Right lobe of liver (tissue), 6 donors: ENCODE measurements around the gene CSF1. TPM values are rescaled to one million over a fixed set of nuclear protein-coding genes. Genes with fewer than 3 reads are reported as not detected.

Experiments used
- ATAC-seq, 4 donors: fragments of 200-7000 bp; cut with Tn5 transposase; one replicate each; pipeline ENCODE4 v1.9.1; 2020; ENCODE audit warnings: mild to moderate bottlenecking in 4 of 4, moderate library complexity in 4 of 4
- DNase-seq, 3 donors: peaks; one replicate each; pipeline ENCODE4 v3.0.0-alpha.2; 2020
- H3K27ac ChIP-seq, 3 donors: fragments of 200-600 bp; one replicate each; pipeline ENCODE4 v1.8.0; 2022
- H3K27me3 ChIP-seq, 2 donors: fragments of 200-600 bp; one replicate each; pipeline ENCODE4 v1.8.0; 2022
- H3K36me3 ChIP-seq, 4 donors: fragments of 200-600 bp; sonication (generic) in 1 of 4; one replicate each; pipeline versions ENCODE4 v1.5.1 to v1.8.0; 2017 to 2022; ENCODE audit warnings: control low read depth in 1 of 4
- H3K4me1 ChIP-seq, 4 donors: fragments of 200-600 bp; sonication (generic) in 1 of 4; one replicate each; pipeline versions ENCODE4 v1.5.1 to v1.8.0; 2017 to 2022; ENCODE audit warnings: control low read depth in 1 of 4
- H3K4me3 ChIP-seq, 3 donors: fragments of 200-600 bp; one replicate each; pipeline ENCODE4 v1.8.0; 2022
- H3K9me3 ChIP-seq, 4 donors: fragments of 200-600 bp; sonication (generic) in 1 of 4; one replicate each; pipeline versions ENCODE4 v1.5.1 to v1.8.0; 2017 to 2022; ENCODE audit warnings: control low read depth in 1 of 4
- POLR2A ChIP-seq: fragments of 450-650 bp; IDR thresholded peaks from one replicate; pipeline ENCODE4 v1.6.1; 2017; ENCODE audit warnings: antibody characterized with exemption, mild to moderate bottlenecking
- WGBS: methylation state at CpG from one replicate; pipeline ENCODE4 v1.1.6; 2018; ENCODE audit warnings: low coverage, low lambda C conversion rate; ENCODE audit not compliant: insufficient coverage; ENCODE audit errors: missing lambda C conversion rate; 5-methylcytosine and 5-hydroxymethylcytosine counted together
- intact Hi-C, 2 donors: fragments of 100-400 bp; cut with DNase I; formaldehyde crosslinking; loops; one replicate each; pipeline versions ENCODE4 v1.11.2 to v1.14.1; 2022
- total RNA-seq, 6 experiments: library from RNA; depleted of rRNA in 2 of 6; stranded (reverse); fragments of >200 nt in 2 of 6; fragmentation: NEBNext Ultra II Directional in 3 of 6; extraction: Animal tissue kit (Norgen Biotek cat#: 25700) in 3 of 6; gene quantifications; one replicate each; pipeline versions ENCODE4 v1.1.0 to v1.2.4, GENCODE V29; 2016 to 2023
- TF ChIP-seq, protein P1 (sequence below), 4 donors: fragments of 200-600 bp in 3 of 4; fragments of 450-650 bp in 1 of 4; IDR thresholded peaks; one replicate each; pipeline versions ENCODE4 v1.5.1 to v1.8.0; 2016 to 2022; ENCODE audit warnings: antibody characterized with exemption in 4 of 4, mild to moderate bottlenecking in 2 of 4
- donor health status: DM: no; HTN: yes; CAD: no.
- donor health status: DM: no; HTN: no; CAD: no.
- donor health status: DM: no; HTN: no; CAD: no.
- donor health status: DM: no; HTN: yes; CAD: no.
- donor health status: DM: no; HTN: yes; CAD: no.

CSF1 gene
- total RNA-seq, 6 experiments from 2014 or later, result 4.8 to 44.1 (median 22.0) TPM

DNA sequence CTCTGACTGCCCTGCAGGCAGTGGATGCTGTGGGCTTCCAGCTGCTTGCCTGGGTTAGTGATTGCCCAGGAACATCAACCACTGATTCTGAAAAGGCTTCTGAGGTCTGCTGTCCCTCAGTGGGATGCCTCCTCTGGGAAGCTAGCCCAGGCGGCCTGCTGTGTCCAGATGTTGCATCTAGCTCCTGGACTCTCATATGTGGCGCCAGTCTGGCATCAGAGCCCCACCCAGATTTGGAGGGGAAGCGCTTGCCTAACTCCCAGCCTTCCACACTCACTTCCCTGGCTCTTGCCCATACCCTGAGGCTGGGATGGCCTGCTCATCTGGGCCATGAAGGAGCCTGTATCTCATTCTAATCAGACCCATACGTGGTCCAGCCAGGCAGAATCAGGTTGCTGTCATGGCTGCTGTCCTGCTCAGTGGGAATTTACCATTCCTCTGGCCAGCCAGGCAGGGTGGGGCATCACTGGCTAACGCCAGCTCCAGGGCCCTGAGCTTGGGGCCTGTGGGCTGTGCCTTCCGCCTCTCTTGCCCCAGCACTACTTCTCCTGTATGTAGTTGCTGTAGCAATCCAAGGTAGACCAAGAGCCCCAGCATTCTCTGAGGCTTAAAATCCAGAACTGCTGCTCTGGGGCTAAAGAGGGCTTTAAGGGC lies 4.1 kb downstream of the CSF1 start:
- H3K4me3 ChIP-seq, result no peak overlapping the region
- 58% methylated on average over 3 of the region's 6 CpGs for WGBS
- H3K4me1 ChIP-seq, result peaks cover 0 to 30% (median 10%) of the 10 kb centered on the region in 4 donors
- no peaks in the 10 kb centered on the region for H3K27me3 ChIP-seq
- peaks cover 3 to 43% (median 25%) of the 10 kb centered on the region in 4 donors for H3K36me3 ChIP-seq
- no peak for TF ChIP-seq POLR2A
- TF ChIP-seq, protein P1, sequence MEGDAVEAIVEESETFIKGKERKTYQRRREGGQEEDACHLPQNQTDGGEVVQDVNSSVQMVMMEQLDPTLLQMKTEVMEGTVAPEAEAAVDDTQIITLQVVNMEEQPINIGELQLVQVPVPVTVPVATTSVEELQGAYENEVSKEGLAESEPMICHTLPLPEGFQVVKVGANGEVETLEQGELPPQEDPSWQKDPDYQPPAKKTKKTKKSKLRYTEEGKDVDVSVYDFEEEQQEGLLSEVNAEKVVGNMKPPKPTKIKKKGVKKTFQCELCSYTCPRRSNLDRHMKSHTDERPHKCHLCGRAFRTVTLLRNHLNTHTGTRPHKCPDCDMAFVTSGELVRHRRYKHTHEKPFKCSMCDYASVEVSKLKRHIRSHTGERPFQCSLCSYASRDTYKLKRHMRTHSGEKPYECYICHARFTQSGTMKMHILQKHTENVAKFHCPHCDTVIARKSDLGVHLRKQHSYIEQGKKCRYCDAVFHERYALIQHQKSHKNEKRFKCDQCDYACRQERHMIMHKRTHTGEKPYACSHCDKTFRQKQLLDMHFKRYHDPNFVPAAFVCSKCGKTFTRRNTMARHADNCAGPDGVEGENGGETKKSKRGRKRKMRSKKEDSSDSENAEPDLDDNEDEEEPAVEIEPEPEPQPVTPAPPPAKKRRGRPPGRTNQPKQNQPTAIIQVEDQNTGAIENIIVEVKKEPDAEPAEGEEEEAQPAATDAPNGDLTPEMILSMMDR (IDR thresholded peaks at IDR 0.05), result no peak
- H3K9me3 ChIP-seq, result no peaks in the 10 kb centered on the region
- no peak overlapping the region for H3K27ac ChIP-seq
- intact Hi-C loops, result loop anchor here in 1 of 2 donors (10.0 kb wide), 1 partner anchor 60 kb away; no protein-coding TSS in a partner anchor
- ATAC-seq, result no peak
- DNase-seq, result no peak

DNA sequence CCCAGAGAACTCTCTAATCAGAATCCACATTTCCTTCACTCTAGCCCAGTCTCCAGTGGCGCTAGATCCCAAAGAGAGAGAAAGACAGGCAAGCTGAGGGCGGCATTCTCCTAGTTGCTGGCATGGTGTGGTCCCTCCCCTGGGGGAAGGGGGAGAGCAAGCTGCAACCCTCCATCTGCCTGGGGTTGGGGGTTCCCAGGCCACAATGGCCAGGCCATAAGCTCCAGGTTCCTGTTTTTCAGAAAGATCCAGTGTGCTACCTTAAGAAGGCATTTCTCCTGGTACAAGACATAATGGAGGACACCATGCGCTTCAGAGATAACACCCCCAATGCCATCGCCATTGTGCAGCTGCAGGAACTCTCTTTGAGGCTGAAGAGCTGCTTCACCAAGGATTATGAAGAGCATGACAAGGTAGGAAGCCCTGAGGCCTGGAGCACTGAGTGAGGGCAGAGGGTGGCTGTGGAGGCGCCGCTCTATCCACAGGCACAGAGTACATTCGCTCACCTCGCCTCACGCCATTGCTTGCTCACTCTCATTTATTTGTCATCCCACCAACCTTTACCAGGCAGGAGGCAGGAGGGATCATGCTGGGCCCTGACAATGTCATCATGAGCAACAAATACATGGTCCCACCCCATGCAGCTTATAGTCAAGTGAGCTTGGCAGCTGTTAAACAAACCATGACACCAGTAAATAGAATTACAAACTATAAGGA lies 6.6 kb downstream of the CSF1 start:
- Histone ChIP-seq H3K36me3 (peaks cover 3 to 67% (median 36%) of the 10 kb centered on the region in 4 donors), H3K27me3 (no peaks in the 10 kb centered on the region), H3K4me3 (no peak overlapping the region), H3K27ac (peak overlapping the region in 1 of 3 donors; percentile 19), H3K9me3 (no peaks in the 10 kb centered on the region), H3K4me1 (peaks cover 0 to 17% (median 7%) of the 10 kb centered on the region in 4 donors)
- no peak for DNase-seq
- intact Hi-C loops, result loop anchor here in 1 of 2 donors (10.0 kb wide), 1 partner anchor 58 kb away; no protein-coding TSS in a partner anchor
- ATAC-seq, result no peak
- WGBS, result 100% methylated on average over 4 of the region's 9 CpGs
- TF ChIP-seq, protein P1 (IDR thresholded peaks at IDR 0.05), result no peak
- TF ChIP-seq POLR2A, result no peak

DNA sequence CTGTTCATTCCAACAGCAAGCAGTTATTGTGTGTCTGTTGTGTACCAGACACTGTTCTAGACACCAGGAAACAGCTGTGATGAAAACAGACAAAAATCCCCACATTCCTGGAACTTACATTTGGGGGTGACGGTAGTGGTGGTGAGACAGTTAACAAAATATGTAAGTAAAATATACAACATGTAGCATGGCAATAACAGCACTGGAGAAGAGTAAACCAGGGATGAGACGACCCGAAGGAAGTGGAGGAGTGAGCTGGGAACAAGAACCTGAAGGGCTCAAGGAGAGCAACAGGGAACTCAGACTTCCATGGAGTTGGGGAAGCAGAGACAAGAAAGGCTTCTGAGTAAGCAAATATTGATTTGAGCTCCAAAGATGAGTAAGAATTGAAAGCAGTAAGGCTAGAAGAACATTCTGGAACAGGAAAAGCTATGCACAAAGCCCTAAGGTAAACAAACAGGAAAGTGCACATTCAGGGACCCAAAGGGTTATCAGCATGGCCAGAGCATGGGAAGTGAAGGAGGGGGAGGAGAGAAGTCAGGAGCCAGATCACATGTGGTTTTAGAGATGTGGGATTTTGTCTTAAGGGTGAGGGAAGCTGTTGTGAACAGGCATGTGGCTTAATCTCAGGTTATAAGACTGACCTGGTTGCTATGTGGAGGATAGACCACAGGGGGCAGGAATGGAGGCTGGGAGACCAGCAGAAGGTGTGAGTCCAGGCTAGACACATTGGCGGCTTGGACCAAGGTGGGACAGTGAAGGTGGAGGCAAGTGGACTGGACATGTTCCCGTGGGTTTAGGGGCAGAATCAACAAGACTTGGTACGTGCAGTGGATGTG lies 7.3 kb downstream of the CSF1 start:
- ATAC-seq (peak; percentile 35 to 63 (median 54)), DNase-seq (no peak)
- intact Hi-C loops, result loop anchor here in 1 of 2 donors (10.0 kb wide), 1 partner anchor 57 kb away; no protein-coding TSS in a partner anchor
- Histone ChIP-seq H3K4me1 (peaks cover 0 to 9% (median 4%) of the 10 kb centered on the region in 4 donors), H3K4me3 (no peak overlapping the region), H3K9me3 (no peaks in the 10 kb centered on the region), H3K36me3 (peaks cover 6 to 74% (median 40%) of the 10 kb centered on the region in 4 donors), H3K27me3 (no peaks in the 10 kb centered on the region), H3K27ac (peak overlapping the region in 1 of 3 donors; percentile 19)
- TF ChIP-seq, protein P1 (IDR thresholded peaks at IDR 0.05), result no peak
- no peak for TF ChIP-seq POLR2A
- WGBS, result 65% methylated on average over 6 of the region's 6 CpGs

DNA sequence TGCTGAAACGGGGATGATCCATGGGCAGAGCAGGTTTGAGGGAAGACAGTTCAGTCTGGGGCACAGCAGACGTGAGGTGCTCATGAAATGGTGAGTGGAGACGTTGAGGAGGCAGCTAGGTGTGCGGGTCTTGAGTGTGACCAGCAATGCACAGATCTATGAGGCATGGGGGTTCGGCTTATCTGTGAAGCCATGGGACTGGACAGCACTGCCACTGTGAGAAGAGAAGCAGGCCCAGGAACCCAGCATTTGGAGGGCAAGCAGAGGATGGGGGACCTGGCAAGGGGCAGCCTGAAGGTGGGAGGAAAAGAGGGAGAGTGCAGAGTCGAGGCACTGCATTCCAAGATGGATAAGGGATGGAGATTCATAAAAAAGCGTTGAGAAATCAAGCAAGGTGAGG lies 8.0 kb downstream of the CSF1 start:
- Histone ChIP-seq H3K9me3 (no peaks in the 10 kb centered on the region), H3K27me3 (no peaks in the 10 kb centered on the region), H3K4me1 (peaks cover 0 to 2% (median under 1%) of the 10 kb centered on the region in 4 donors), H3K36me3 (peaks cover 7 to 81% (median 44%) of the 10 kb centered on the region in 4 donors), H3K27ac (no peak overlapping the region), H3K4me3 (no peak overlapping the region)
- DNase-seq (no peak), ATAC-seq (no peak)
- TF ChIP-seq, protein P1 (IDR thresholded peaks at IDR 0.05), result no peak
- TF ChIP-seq POLR2A, result no peak
- WGBS, result 77% methylated on average over 5 of the region's 7 CpGs
- intact Hi-C loops, result loop anchor here in 1 of 2 donors (10.0 kb wide), 1 partner anchor 56 kb away; no protein-coding TSS in a partner anchor
